Ramos (cell line): ENCODE results near the gene FAM117A.

Source experiments
- in situ Hi-C: fragments of 300-500 bp; cut with MboI; formaldehyde crosslinking; loops from one replicate; pipeline ENCODE4 v1.14.3; 2022; ENCODE audit warnings: low sequenced_read_pairs; ENCODE audit not compliant: unreplicated experiment

FAM117A gene

GRCh38 chr17:49715216-49715615 lies 48.7 kb downstream of the FAM117A start:
- in situ Hi-C loops: no loop called here

GRCh38 chr17:49708515-49709183 lies 55.3 kb downstream of the FAM117A start:
- in situ Hi-C loops: loop anchor here (5.0 to 10.0 kb wide), 2 partner anchors 79 to 136 kb away; partner anchors contain the start of genes KAT7 and TAC4

- in situ Hi-C loops: loop anchor here (5.0 to 10.0 kb wide), 2 partner anchors 79 to 137 kb away; partner anchors contain the start of genes KAT7 and TAC4
Measured at GRCh38 chr17:49707608-49708514, 56.1 kb downstream of the FAM117A start, which contains the start of gene SLC35B1. TSS of gene SLC35B1 (minus strand) at chr17:49707964. CDS start at chr17:49707833, 131 bp downstream.

GRCh38 chr17:49707246-49707607 lies 56.7 kb downstream of the FAM117A start:
- in situ Hi-C loops: loop anchor here (5.0 to 10.0 kb wide), 2 partner anchors 80 to 138 kb away; partner anchors contain the start of genes KAT7 and TAC4

GRCh38 chr17:49705254-49705653 lies 58.7 kb downstream of the FAM117A start:
- in situ Hi-C loops: loop anchor here (5.0 to 10.0 kb wide), 2 partner anchors 82 to 140 kb away; partner anchors contain the start of genes KAT7 and TAC4

GRCh38 chr17:49703557-49704277 lies 60.2 kb downstream of the FAM117A start:
- in situ Hi-C loops: loop anchor here (10.0 kb wide), 1 partner anchor 141 kb away; the partner anchor contains the start of gene TAC4

GRCh38 chr17:49700960-49701359 lies 63.0 kb downstream of the FAM117A start:
- in situ Hi-C loops: loop anchor here (10.0 kb wide), 1 partner anchor 144 kb away; the partner anchor contains the start of gene TAC4

GRCh38 chr17:49699966-49700575 lies 63.9 kb downstream of the FAM117A start:
- in situ Hi-C loops: loop anchor here (5.0 to 10.0 kb wide), 4 partner anchors 128 to 305 kb away; partner anchors contain the start of gene TAC4

GRCh38 chr17:49698005-49698404 lies 65.9 kb downstream of the FAM117A start:
- in situ Hi-C loops: loop anchor here (5.0 to 10.0 kb wide), 3 partner anchors 126 to 307 kb away; no protein-coding TSS in a partner anchor

GRCh38 chr17:49696233-49696761 lies 67.6 kb downstream of the FAM117A start:
- in situ Hi-C loops: loop anchor here (5.0 to 10.0 kb wide), 3 partner anchors 124 to 309 kb away; no protein-coding TSS in a partner anchor

GRCh38 chr17:49695698-49696232 lies 68.2 kb downstream of the FAM117A start:
- in situ Hi-C loops: loop anchor here (5.0 to 10.0 kb wide), 3 partner anchors 123 to 309 kb away; no protein-coding TSS in a partner anchor

GRCh38 chr17:49694847-49695697 lies 68.9 kb downstream of the FAM117A start:
- in situ Hi-C loops: loop anchor here (5.0 to 10.0 kb wide), 3 partner anchors 123 to 310 kb away; no protein-coding TSS in a partner anchor

GRCh38 chr17:49692751-49693150 lies 71.2 kb downstream of the FAM117A start:
- in situ Hi-C loops: loop anchor here (10.0 kb wide), 2 partner anchors 288 to 312 kb away; no protein-coding TSS in a partner anchor

- in situ Hi-C loops: loop anchor here (10.0 kb wide), 2 partner anchors 287 to 313 kb away; no protein-coding TSS in a partner anchor
Measured at GRCh38 chr17:49691677-49692191, 72.2 kb downstream of the FAM117A start.

GRCh38 chr17:49691086-49691676 lies 72.8 kb downstream of the FAM117A start:
- in situ Hi-C loops: loop anchor here (10.0 kb wide), 2 partner anchors 286 to 314 kb away; no protein-coding TSS in a partner anchor

- in situ Hi-C loops: loop anchor here (10.0 kb wide), 2 partner anchors 285 to 315 kb away; no protein-coding TSS in a partner anchor
Measured at GRCh38 chr17:49690256-49690655, 73.7 kb downstream of the FAM117A start.

- in situ Hi-C loops: no loop called here
Measured at GRCh38 chr17:49688848-49689247, 75.1 kb downstream of the FAM117A start.
